ENCODE results near the gene ARAP2.

GRCh38 chr4:36226430-36227227 is 17.7 kb downstream of the ARAP2 start:
- TF ChIP-seq CTCF (conservative IDR thresholded peaks at IDR 0.05) (no peak), EZH2 (IDR thresholded peaks at IDR 0.05; ENCODE audit: low read depth) (no peak)

Data from PC-9 (cell line).